HG02588 (cell line): Measurements from ENCODE around the gene COL19A1.
"Not testable (repeated sequence)": the region's sequence is repeated elsewhere in the genome, so short reads cannot be mapped to it uniquely, and the experiment has no call there.

ENCODE experiments used
- ATAC-seq: cut with Tn5 transposase; IDR thresholded peaks from one replicate; pipeline ENCODE4 v1.9.1; 2021; ENCODE audit warnings: mild to moderate bottlenecking, moderate library complexity; ENCODE audit not compliant: unreplicated experiment

The COL19A1 gene

GRCh38 chr6:69957985-69958559 lies 91.7 kb downstream of the COL19A1 start:
- ATAC-seq: no peak

- no peak for ATAC-seq
These were observed 92.6 kb downstream of the COL19A1 start for GRCh38 chr6:69958978-69959377.

- ATAC-seq: not testable (repeated sequence)
These were observed 99.6 kb downstream of the COL19A1 start for GRCh38 chr6:69965974-69966373.

GRCh38 chr6:69973138-69973537 lies 106.8 kb downstream of the COL19A1 start:
- no peak for ATAC-seq

GRCh38 chr6:69973763-69974162 lies 107.4 kb downstream of the COL19A1 start:
- ATAC-seq: no peak

- ATAC-seq: no peak
These were observed 107.8 kb downstream of the COL19A1 start for GRCh38 chr6:69974193-69974592.

- no peak for ATAC-seq
These were observed 110.3 kb downstream of the COL19A1 start for GRCh38 chr6:69976591-69977090.

- ATAC-seq: no peak
These were observed 114.3 kb downstream of the COL19A1 start for GRCh38 chr6:69980624-69981023.

GRCh38 chr6:69984506-69984905 lies 118.2 kb downstream of the COL19A1 start:
- no peak for ATAC-seq

GRCh38 chr6:69985180-69985579 lies 118.8 kb downstream of the COL19A1 start:
- peak; percentile 49 for ATAC-seq

GRCh38 chr6:69987550-69987949 lies 121.2 kb downstream of the COL19A1 start:
- no peak for ATAC-seq

- ATAC-seq: no peak
These were observed 122.2 kb downstream of the COL19A1 start for GRCh38 chr6:69988458-69989126.

GRCh38 chr6:69994251-69994650 lies 127.9 kb downstream of the COL19A1 start:
- no peak for ATAC-seq

GRCh38 chr6:70008189-70008588 lies 141.8 kb downstream of the COL19A1 start:
- no peak for ATAC-seq

GRCh38 chr6:70010339-70010738 lies 144.0 kb downstream of the COL19A1 start:
- not testable (repeated sequence) for ATAC-seq

GRCh38 chr6:70023201-70023600 lies 156.8 kb downstream of the COL19A1 start:
- ATAC-seq: not testable (repeated sequence)

- ATAC-seq: no peak
These were observed 161.9 kb downstream of the COL19A1 start for GRCh38 chr6:70028246-70028645.

- no peak for ATAC-seq
These were observed 162.6 kb downstream of the COL19A1 start for GRCh38 chr6:70028926-70029325.

GRCh38 chr6:70033781-70034180 lies 167.4 kb downstream of the COL19A1 start:
- ATAC-seq: no peak

- no peak for ATAC-seq
These were observed 171.1 kb downstream of the COL19A1 start for GRCh38 chr6:70037445-70037844.

- ATAC-seq: no peak
These were observed 174.4 kb downstream of the COL19A1 start for GRCh38 chr6:70040766-70041165.

- no peak for ATAC-seq
These were observed 175.1 kb downstream of the COL19A1 start for GRCh38 chr6:70041411-70041810.

- no peak for ATAC-seq
These were observed 179.1 kb downstream of the COL19A1 start for GRCh38 chr6:70045413-70045812.
